H9 (cell line): ENCODE results near the gene NOS3. TPM values are rescaled to one million over a fixed set of nuclear protein-coding genes. Genes with fewer than 3 reads are reported as not detected.
A peak's percentile ranks its signal among the peaks of the same experiment; 100 is the strongest.

Experiments used
- DNase-seq: peaks from one replicate; pipeline ENCODE4 v3.0.0-alpha.2; 2017
- H2AFZ ChIP-seq: one replicate; pipeline ENCODE4 v1.6.1; 2013; ENCODE audit warnings: mild to moderate bottlenecking, low read length, control low read depth, moderate library complexity
- H2AK5ac ChIP-seq: 2 replicates; pipeline ENCODE4 v1.6.1; 2013; ENCODE audit warnings: low read length, control low read depth, mixed read lengths; ENCODE audit not compliant: insufficient read length
- H2BK120ac ChIP-seq: one replicate; pipeline ENCODE4 v1.6.1; 2013; ENCODE audit warnings: low read depth, mild to moderate bottlenecking, low read length, control low read depth, inconsistent platforms; ENCODE audit not compliant: poor library complexity, severe bottlenecking
- H2BK12ac ChIP-seq: 2 replicates; pipeline ENCODE4 v1.6.1; 2013; ENCODE audit warnings: low read length, control low read depth, mixed read lengths, low read depth; ENCODE audit not compliant: insufficient read length
- H2BK15ac ChIP-seq: 2 replicates; pipeline ENCODE4 v1.6.1; 2013; ENCODE audit warnings: low read depth, low read length, control low read depth
- H2BK20ac ChIP-seq: one replicate; pipeline ENCODE4 v1.6.1; 2013; ENCODE audit warnings: low read depth, mild to moderate bottlenecking, low read length, control low read depth, inconsistent platforms; ENCODE audit not compliant: poor library complexity, severe bottlenecking
- H2BK5ac ChIP-seq: 2 replicates; pipeline ENCODE4 v1.6.1; 2013; ENCODE audit warnings: low read length, control low read depth, mixed read lengths; ENCODE audit not compliant: insufficient read length
- H3K14ac ChIP-seq: 2 replicates; pipeline ENCODE4 v1.6.1; 2013; ENCODE audit warnings: low read length, control low read depth; ENCODE audit not compliant: insufficient read depth
- H3K18ac ChIP-seq: 2 replicates; pipeline ENCODE4 v1.6.1; 2013; ENCODE audit warnings: low read depth, mild to moderate bottlenecking, mixed read lengths, low read length, control low read depth; ENCODE audit not compliant: insufficient read length
- H3K23ac ChIP-seq: 2 replicates; pipeline ENCODE4 v1.6.1; 2013; ENCODE audit warnings: low read length, control low read depth, mixed read lengths, low read depth; ENCODE audit not compliant: insufficient read length
- H3K23me2 ChIP-seq: 2 replicates; pipeline ENCODE4 v1.6.1; 2013; ENCODE audit warnings: low read depth, mild to moderate bottlenecking, mixed read lengths, low read length, control low read depth; ENCODE audit not compliant: insufficient read length, poor library complexity, severe bottlenecking
- H3K27ac ChIP-seq: 2 replicates; pipeline ENCODE4 v1.5.1; 2013; ENCODE audit warnings: low read length, control low read depth, mixed read lengths, low read depth; ENCODE audit not compliant: insufficient read length
- H3K27me3 ChIP-seq: 2 replicates; pipeline ENCODE4 v1.6.1; 2013; ENCODE audit warnings: low read length, control low read depth, inconsistent platforms; ENCODE audit not compliant: insufficient read depth
- H3K4ac ChIP-seq: 2 replicates; pipeline ENCODE4 v1.6.1; 2013; ENCODE audit warnings: low read depth, mild to moderate bottlenecking, control low read depth, inconsistent platforms, low read length, moderate library complexity
- H3K4me1 ChIP-seq: 2 replicates; pipeline ENCODE4 v1.6.1; 2013; ENCODE audit warnings: low read length, control low read depth, inconsistent platforms; ENCODE audit not compliant: insufficient read depth
- H3K4me2 ChIP-seq: 2 replicates; pipeline ENCODE4 v1.6.1; 2013; ENCODE audit warnings: low read length, control low read depth, mixed read lengths; ENCODE audit not compliant: insufficient read length, insufficient read depth
- H3K56ac ChIP-seq: 2 replicates; pipeline ENCODE4 v1.6.1; 2013; ENCODE audit warnings: low read depth, mild to moderate bottlenecking, mixed read lengths, low read length, control low read depth; ENCODE audit not compliant: insufficient read length
- H3K79me1 ChIP-seq: 2 replicates; pipeline ENCODE4 v1.6.1; 2013; ENCODE audit warnings: low read depth, mild to moderate bottlenecking, moderate library complexity, low read length, control low read depth, inconsistent platforms; ENCODE audit not compliant: insufficient read depth, poor library complexity, severe bottlenecking
- H3K79me2 ChIP-seq: 2 replicates; pipeline ENCODE4 v1.6.1; 2013; ENCODE audit warnings: low read length, control low read depth, inconsistent platforms; ENCODE audit not compliant: insufficient read depth
- H3K9ac ChIP-seq: 2 replicates; pipeline ENCODE4 v1.6.1; 2013; ENCODE audit warnings: low read length, control low read depth, mixed read lengths; ENCODE audit not compliant: insufficient read length; ENCODE audit errors: extremely low read depth
- H3K9me3 ChIP-seq: one replicate; pipeline ENCODE4 v1.6.1; 2013; ENCODE audit warnings: low read depth, low read length, inconsistent platforms; ENCODE audit not compliant: control insufficient read depth
- H3T11ph ChIP-seq: one replicate; pipeline ENCODE4 v1.6.1; 2013; ENCODE audit warnings: mild to moderate bottlenecking, low read length, control low read depth, inconsistent platforms
- H4K20me1 ChIP-seq: one replicate; pipeline ENCODE4 v1.6.1; 2013; ENCODE audit not compliant: control insufficient read depth, insufficient read length, insufficient read depth
- H4K5ac ChIP-seq: 2 replicates; pipeline ENCODE4 v1.6.1; 2013; ENCODE audit warnings: low read depth, mild to moderate bottlenecking, mixed read lengths, low read length, control low read depth; ENCODE audit not compliant: insufficient read length
- H4K8ac ChIP-seq: replicated peaks from 2 replicates; pipeline ENCODE4 v1.6.1; 2013; ENCODE audit warnings: low read length, control low read depth, mixed read lengths, low read depth; ENCODE audit not compliant: insufficient read length
- H4K91ac ChIP-seq: 2 replicates; pipeline ENCODE4 v1.6.1; 2013; ENCODE audit warnings: low read depth, mild to moderate bottlenecking, moderate library complexity, mixed read lengths, low read length, control low read depth; ENCODE audit not compliant: insufficient read length
- H3K27ac Mint-ChIP-seq, 3 experiments: 2 replicates in 2 of 3; 3 replicates in 1 of 3; pipeline ENCODE4 v1.8.0; 2020 to 2021; ENCODE audit warnings: mixed read lengths in 3 of 3, mild to moderate bottlenecking in 1 of 3, moderate library complexity in 1 of 3
- H3K27me3 Mint-ChIP-seq: 2 replicates; pipeline ENCODE4 v1.8.0; 2021; ENCODE audit warnings: low read depth, mild to moderate bottlenecking, moderate library complexity, mixed read lengths
- H3K36me3 Mint-ChIP-seq, 3 experiments: 2 replicates in 2 of 3; 3 replicates in 1 of 3; pipeline ENCODE4 v1.8.0; 2020 to 2021; ENCODE audit warnings: low read depth in 3 of 3, mixed read lengths in 3 of 3; ENCODE audit not compliant: insufficient read depth in 1 of 3
- H3K4me1 Mint-ChIP-seq, 2 experiments: 2 replicates each; pipeline ENCODE4 v1.8.0; 2020; ENCODE audit warnings: mixed read lengths in 2 of 2
- H3K4me3 Mint-ChIP-seq, 2 experiments: 2 replicates in 1 of 2; 3 replicates in 1 of 2; pipeline ENCODE4 v1.8.0; 2020 to 2021; ENCODE audit warnings: mild to moderate bottlenecking in 2 of 2, mixed read lengths in 2 of 2, moderate library complexity in 1 of 2
- H3K9me3 Mint-ChIP-seq, 2 experiments: 2 replicates in 1 of 2; 3 replicates in 1 of 2; pipeline ENCODE4 v1.8.0; 2020; ENCODE audit warnings: mild to moderate bottlenecking in 2 of 2, mixed read lengths in 2 of 2, moderate library complexity in 1 of 2
- WGBS: extraction: QIAGEN DNeasy Blood & Tissue Kit; methylation state at CpG from one replicate; pipeline ENCODE4 v1.1.7; 2013; ENCODE audit warnings: missing lambda C conversion rate, low lambda C conversion rate, mixed read lengths; ENCODE audit not compliant: insufficient read length; ENCODE audit errors: extremely low coverage; 5-methylcytosine and 5-hydroxymethylcytosine counted together
- total RNA-seq: library from RNA; stranded (reverse); gene quantifications from 2 replicates; pipeline ENCODE4 v1.2.1, GENCODE V29; 2021
- TF ChIP-seq, protein P1 (sequence below): fragments of 200-600 bp; sonication (generic); conservative IDR thresholded peaks from 3 replicates; pipeline ENCODE4 v1.8.0; 2021; ENCODE audit warnings: antibody characterized with exemption, mild to moderate bottlenecking

The NOS3 gene
- total RNA-seq, 1 experiment from 2014 or later = 4.5 TPM

- Histone ChIP-seq H2BK12ac (no peak overlapping the region), H3K9me3 (no peaks in the 10 kb centered on the region), H3K56ac (no peak overlapping the region), H3K14ac (no peak overlapping the region; the same call in 1 of the 2 replicates), H3K23me2 (no peaks in the 10 kb centered on the region), H3K23ac (no peak overlapping the region), H2BK15ac (no peak overlapping the region), H3K4me2 (no peak overlapping the region), H2BK120ac (no peak overlapping the region), H3K18ac (no peak overlapping the region), H4K91ac (no peak overlapping the region), H4K20me1 (no peaks in the 10 kb centered on the region), H4K5ac (no peak overlapping the region), H3K4me1 (no peaks in the 10 kb centered on the region; the same call in 1 of the 2 replicates), H3T11ph (no peak overlapping the region), H2AK5ac (no peak overlapping the region), H3K27ac (no peak overlapping the region), H3K4ac (no peak overlapping the region), H3K79me2 (no peaks in the 10 kb centered on the region), H3K9ac (no peak overlapping the region), H4K8ac (no peak overlapping the region), H3K79me1 (no peaks in the 10 kb centered on the region), H3K27me3 (no peaks in the 10 kb centered on the region), H2BK5ac (no peak overlapping the region), H2BK20ac (no peak overlapping the region), H2AFZ (no peak overlapping the region)
- peak; percentile 17 for DNase-seq
- Mint-ChIP-seq H3K4me1 (peaks cover 2 to 18% of the 10 kb centered on the region in 2 experiments), H3K36me3 (peaks cover 0 to 2% (median 0%) of the 10 kb centered on the region in 3 experiments; a peak in 1 of 7 replicates), H3K9me3 (no peaks in the 10 kb centered on the region), H3K27ac (no peak overlapping the region), H3K27me3 (peaks cover 1% of the 10 kb centered on the region), H3K4me3 (0 out of 5 replicates have a peak overlapping the region, but pooled peaks of 1 of the 2 experiments have one; percentile 16)
- TF ChIP-seq, protein P1, sequence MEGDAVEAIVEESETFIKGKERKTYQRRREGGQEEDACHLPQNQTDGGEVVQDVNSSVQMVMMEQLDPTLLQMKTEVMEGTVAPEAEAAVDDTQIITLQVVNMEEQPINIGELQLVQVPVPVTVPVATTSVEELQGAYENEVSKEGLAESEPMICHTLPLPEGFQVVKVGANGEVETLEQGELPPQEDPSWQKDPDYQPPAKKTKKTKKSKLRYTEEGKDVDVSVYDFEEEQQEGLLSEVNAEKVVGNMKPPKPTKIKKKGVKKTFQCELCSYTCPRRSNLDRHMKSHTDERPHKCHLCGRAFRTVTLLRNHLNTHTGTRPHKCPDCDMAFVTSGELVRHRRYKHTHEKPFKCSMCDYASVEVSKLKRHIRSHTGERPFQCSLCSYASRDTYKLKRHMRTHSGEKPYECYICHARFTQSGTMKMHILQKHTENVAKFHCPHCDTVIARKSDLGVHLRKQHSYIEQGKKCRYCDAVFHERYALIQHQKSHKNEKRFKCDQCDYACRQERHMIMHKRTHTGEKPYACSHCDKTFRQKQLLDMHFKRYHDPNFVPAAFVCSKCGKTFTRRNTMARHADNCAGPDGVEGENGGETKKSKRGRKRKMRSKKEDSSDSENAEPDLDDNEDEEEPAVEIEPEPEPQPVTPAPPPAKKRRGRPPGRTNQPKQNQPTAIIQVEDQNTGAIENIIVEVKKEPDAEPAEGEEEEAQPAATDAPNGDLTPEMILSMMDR = no peak
- WGBS = no CpG with 5 or more reads among the region's 5 CpGs
Observed at GRCh38 chr7:150997817-150998216, 7.0 kb downstream of the NOS3 start.
